Measurements from ENCODE around the gene CAPS2. TPM values are rescaled to one million over a fixed set of nuclear protein-coding genes. Genes with fewer than 3 reads are reported as not detected.

The CAPS2 gene
- total and polyA plus RNA-seq, 2 donors (not counting 3 experiments of a cell fraction or from before 2014, with no cell fraction given), result 0.61 to 1.7 TPM

GRCh38 chr12:75345531-75345930 lies 15.4 kb upstream of the CAPS2 start:
- H3K9me3 ChIP-seq (replicated peaks; ENCODE audit: control insufficient read depth, insufficient read depth, low read length), result no peaks in the 10 kb centered on the region
- POLR2A ChIA-PET, result no interaction called here
- no TSS peak for BruUV-seq (replicated peaks)
- no peak overlapping the region for H3K4me2 ChIP-seq (ENCODE audit: insufficient read depth, low read length)
- no peak overlapping the region for H3K4me3 ChIP-seq (replicated peaks in 1 of 3; ENCODE audit: insufficient read depth in 1 of 3, low read depth in 1 of 3, low read length in 3 of 3)
- no peak overlapping the region for H3K9ac ChIP-seq (replicated peaks; ENCODE audit: extremely low read depth, insufficient read depth, low read length)
- H3K79me2 ChIP-seq (ENCODE audit: control insufficient read depth, insufficient read depth, low read length), result no peaks in the 10 kb centered on the region
- no peaks in the 10 kb centered on the region for H3K36me3 ChIP-seq (ENCODE audit: control insufficient read depth in 2 of 2, extremely low read depth in 1 of 2, insufficient read depth in 2 of 2, low read length in 2 of 2)
- no peaks in the 10 kb centered on the region for H3K9me1 ChIP-seq (replicated peaks; ENCODE audit: control insufficient read depth, extremely low read depth, insufficient read depth, low read length)
- DNase-seq (ENCODE audit: low read depth, low spot score) (no peak), FAIRE-seq (no peak)
- H4K20me1 ChIP-seq (replicated peaks; ENCODE audit: control insufficient read depth, extremely low read depth, insufficient read depth, low read length), result no peaks in the 10 kb centered on the region
- no peak overlapping the region for H3K27ac ChIP-seq (ENCODE audit: insufficient read depth, low read depth, low read length)
- intact Hi-C loops (cut with micrococcal nuclease) (no loop called here), dilution Hi-C loops (cut with MboI; ENCODE audit: extremely low pct_ligation_motif_present, low sequenced_read_pairs) (no loop called here)
- CTCF ChIA-PET, result no interaction called here
- H3K4me1 ChIP-seq (ENCODE audit: control insufficient read depth, extremely low read depth, insufficient read depth, low read length), result no peaks in the 10 kb centered on the region
- TF ChIP-seq CTCF (IDR thresholded peaks at IDR 0.05; ENCODE audit: extremely low read depth in 1 of 2, insufficient read depth in 1 of 2, low read depth in 1 of 2, low read length in 2 of 2) (no peak), FOS (IDR thresholded peaks at IDR 0.05; ENCODE audit: borderline replicate concordance, insufficient read depth, low read length) (no peak), MYC (IDR thresholded peaks at IDR 0.05; ENCODE audit: low read depth, low read length) (no peak), EZH2 (IDR thresholded peaks at IDR 0.05; ENCODE audit: borderline replicate concordance, low read depth, low read length, severe bottlenecking) (no peak), GATA2 (IDR thresholded peaks at IDR 0.05; ENCODE audit: insufficient read depth, insufficient read length, low read depth, low read length) (no peak), POLR2A (IDR thresholded peaks at IDR 0.05; ENCODE audit: low read depth, low read length) (no peak)
- H3K27me3 ChIP-seq (ENCODE audit: control insufficient read depth in 2 of 2, insufficient read depth in 2 of 2, low read length in 2 of 2), result no peaks in the 10 kb centered on the region
- no peak overlapping the region for H2AFZ ChIP-seq (ENCODE audit: low read depth, low read length)

GRCh38 chr12:75341873-75342272 lies 11.7 kb upstream of the CAPS2 start:
- FAIRE-seq (no peak), DNase-seq (ENCODE audit: low read depth, low spot score) (no peak)
- Histone ChIP-seq H3K4me2 (ENCODE audit: insufficient read depth, low read length) (no peak overlapping the region), H3K4me1 (ENCODE audit: control insufficient read depth, extremely low read depth, insufficient read depth, low read length) (no peaks in the 10 kb centered on the region), H3K27ac (ENCODE audit: insufficient read depth, low read depth, low read length) (no peak overlapping the region), H3K36me3 (ENCODE audit: control insufficient read depth in 2 of 2, extremely low read depth in 1 of 2, insufficient read depth in 2 of 2, low read length in 2 of 2) (no peaks in the 10 kb centered on the region), H3K9me1 (replicated peaks; ENCODE audit: control insufficient read depth, extremely low read depth, insufficient read depth, low read length) (no peaks in the 10 kb centered on the region), H3K9ac (replicated peaks; ENCODE audit: extremely low read depth, insufficient read depth, low read length) (no peak overlapping the region), H3K79me2 (ENCODE audit: control insufficient read depth, insufficient read depth, low read length) (no peaks in the 10 kb centered on the region), H4K20me1 (replicated peaks; ENCODE audit: control insufficient read depth, extremely low read depth, insufficient read depth, low read length) (no peaks in the 10 kb centered on the region), H3K27me3 (ENCODE audit: control insufficient read depth in 2 of 2, insufficient read depth in 2 of 2, low read length in 2 of 2) (no peaks in the 10 kb centered on the region), H2AFZ (ENCODE audit: low read depth, low read length) (no peak overlapping the region), H3K9me3 (replicated peaks; ENCODE audit: control insufficient read depth, insufficient read depth, low read length) (no peaks in the 10 kb centered on the region), H3K4me3 (replicated peaks in 1 of 3; ENCODE audit: insufficient read depth in 1 of 3, low read depth in 1 of 3, low read length in 3 of 3) (no peak overlapping the region)
- dilution Hi-C loops (cut with MboI; ENCODE audit: extremely low pct_ligation_motif_present, low sequenced_read_pairs), result no loop called here
- BruUV-seq (replicated peaks), result no TSS peak
- intact Hi-C loops (cut with micrococcal nuclease), result no loop called here
- TF ChIP-seq POLR2A (IDR thresholded peaks at IDR 0.05; ENCODE audit: low read depth, low read length) (no peak), CTCF (IDR thresholded peaks at IDR 0.05; ENCODE audit: extremely low read depth in 1 of 2, insufficient read depth in 1 of 2, low read depth in 1 of 2, low read length in 2 of 2) (no peak), EZH2 (IDR thresholded peaks at IDR 0.05; ENCODE audit: borderline replicate concordance, low read depth, low read length, severe bottlenecking) (no peak), FOS (IDR thresholded peaks at IDR 0.05; ENCODE audit: borderline replicate concordance, insufficient read depth, low read length) (no peak), MAX (IDR thresholded peaks at IDR 0.05; ENCODE audit: insufficient read depth, insufficient read length) (no peak), GATA2 (IDR thresholded peaks at IDR 0.05; ENCODE audit: insufficient read depth, insufficient read length, low read depth, low read length) (no peak), JUN (IDR thresholded peaks at IDR 0.05; ENCODE audit: borderline replicate concordance, insufficient read depth, insufficient read length, low read depth) (no peak), MYC (IDR thresholded peaks at IDR 0.05; ENCODE audit: low read depth, low read length) (no peak), POLR2AphosphoS5 (IDR thresholded peaks at IDR 0.05; ENCODE audit: insufficient read depth, low read depth, low read length) (no peak)
- CTCF ChIA-PET, result interaction anchor here (0.9 to 1.8 kb wide), 4 partner anchors 8 to 25 kb away, joined by 3 to 9 read pairs (median 4); partner anchors contain the start of gene GLIPR1L1
- POLR2A ChIA-PET, result no interaction called here
